HepG2 (cell line): ENCODE results near the gene PRKAR1B. TPM values are rescaled to one million over a fixed set of nuclear protein-coding genes. Genes with fewer than 3 reads are reported as not detected.

Experiments used
- BATF2 ChIP-seq: sonication (generic); formaldehyde crosslinking; IDR thresholded peaks from 2 replicates; pipeline ENCODE4 v1.8.0; 2022; ENCODE audit warnings: mild to moderate bottlenecking, missing genetic modification reagents, moderate library complexity
- MAX ChIP-seq: IDR thresholded peaks from 2 replicates; pipeline ENCODE4 v1.6.1; 2012; ENCODE audit warnings: inconsistent platforms
- RERE ChIP-seq: IDR thresholded peaks from 2 replicates; pipeline ENCODE4 v1.6.1; 2016; ENCODE audit warnings: low read depth, missing genetic modification reagents, missing compliant biosample characterization
- SKIL ChIP-seq: sonication (generic); formaldehyde crosslinking; IDR thresholded peaks from 2 replicates; pipeline ENCODE4 v1.8.0; 2022; ENCODE audit warnings: missing genetic modification reagents, mild to moderate bottlenecking, moderate library complexity, borderline replicate concordance
- SOX6 ChIP-seq, 2 experiments: fragments of 450-650 bp in 1 of 2; sonication (generic) in 1 of 2; formaldehyde crosslinking in 1 of 2; IDR thresholded peaks; 2 replicates each; pipeline versions ENCODE4 v1.4.0 to v1.6.1; 2017 to 2020; ENCODE audit warnings: antibody characterized with exemption in 1 of 2, mild to moderate bottlenecking in 1 of 2, missing genetic modification reagents in 1 of 2
- TAF1 ChIP-seq: sonication (generic); formaldehyde crosslinking; IDR thresholded peaks from 2 replicates; pipeline ENCODE4 v1.4.0; 2020; ENCODE audit warnings: missing genetic modification reagents
- TP53 ChIP-seq: sonication (generic); formaldehyde crosslinking; conservative IDR thresholded peaks from 2 replicates; pipeline ENCODE4 v1.4.0; 2020; ENCODE audit warnings: missing genetic modification reagents
- ZNF256 ChIP-seq: sonication (generic); formaldehyde crosslinking; conservative IDR thresholded peaks from 2 replicates; pipeline ENCODE4 v1.4.0; 2020; ENCODE audit warnings: missing genetic modification reagents
- ZNF407 ChIP-seq: sonication (generic); formaldehyde crosslinking; IDR thresholded peaks from one replicate; pipeline ENCODE4 v1.5.1; 2020; ENCODE audit warnings: mild to moderate bottlenecking, missing genetic modification reagents; ENCODE audit errors: not compliant biosample characterization
- polyA plus RNA-seq, 8 experiments: library from polyadenylated mRNA; depleted of rRNA in 3 of 8; stranded (reverse) in 7 of 8; unstranded in 1 of 8; fragments of >200 nt; fragmentation: Illumina TruSeq in 4 of 8; extraction: Trizol in 4 of 8; gene quantifications; 2 replicates each; pipeline versions ENCODE4 v1.2.1 to v1.2.3, GENCODE V29; 2011 to 2016; ENCODE audit warnings: low read depth in 4 of 8, missing spikeins in 1 of 8, mixed read lengths in 1 of 8; ENCODE audit not compliant: insufficient read depth in 1 of 8
- total RNA-seq, 5 experiments: library from RNA; depleted of rRNA; stranded (reverse); fragments of >200 nt; fragmentation: Illumina TruSeq; extraction: Trizol; gene quantifications; 2 replicates each; pipeline ENCODE4 v1.2.3, GENCODE V29; 2016; ENCODE audit warnings: low read depth in 1 of 5

The PRKAR1B gene
- total and polyA plus RNA-seq, 2 of the 13 experiments (the other 11 are each of a cell fraction or from before 2014, with no cell fraction given): 7.9 to 28.2 TPM

GRCh38 chr7:552868-553635 is 174.0 kb downstream of the PRKAR1B start (continued):
- TF ChIP-seq SKIL (CRISPR knock-in tag) (peak; percentile 61; the same call in 1 of the 2 replicates), ZNF256 (CRISPR knock-in tag) (no peak), MAX (peak; percentile 95), TP53 (CRISPR knock-in tag) (no peak), SOX6 (IDR thresholded peaks at IDR 0.05) (no peak), SOX6 (CRISPR knock-in tag; IDR thresholded peaks at IDR 0.05) (peak; percentile 80), RERE (CRISPR knock-in tag) (0 out of 2 replicates have a peak, but pooled peaks have one; percentile 54), TAF1 (CRISPR knock-in tag) (0 out of 2 replicates have a peak, but pooled peaks have one; percentile 30), BATF2 (no peak), ZNF407 (CRISPR knock-in tag) (no peak)
